Fibroblast of lung (primary cell): ENCODE data around the gene FRMD1. TPM values are rescaled to one million over a fixed set of nuclear protein-coding genes. Genes with fewer than 3 reads are reported as not detected.

Experiments
- DNase-seq, 2 donors: peaks; one replicate each; pipeline versions ENCODE4 v3.0.0 to v3.0.0-alpha.2; 2010; ENCODE audit warnings: low read depth in 2 of 2
- H2AFZ ChIP-seq: 2 replicates; pipeline ENCODE4 v1.5.1; 2012; ENCODE audit warnings: low read length, control low read depth, inconsistent platforms
- H3K27ac ChIP-seq: 2 replicates; pipeline ENCODE4 v1.5.1; 2011; ENCODE audit warnings: low read length, control low read depth; ENCODE audit not compliant: insufficient read depth
- H3K27me3 ChIP-seq: 2 replicates; pipeline ENCODE4 v1.5.1; 2011; ENCODE audit warnings: mild to moderate bottlenecking, low read length; ENCODE audit not compliant: control insufficient read depth, insufficient read depth
- H3K36me3 ChIP-seq: 2 replicates; pipeline ENCODE4 v1.5.1; 2011; ENCODE audit warnings: low read length; ENCODE audit not compliant: control insufficient read depth, insufficient read depth
- H3K4me1 ChIP-seq: 2 replicates; pipeline ENCODE4 v1.5.1; 2011; ENCODE audit warnings: low read length; ENCODE audit not compliant: control insufficient read depth, insufficient read depth; ENCODE audit errors: extremely low read depth
- H3K4me2 ChIP-seq: 2 replicates; pipeline ENCODE4 v1.5.1; 2011; ENCODE audit warnings: low read length, control low read depth; ENCODE audit not compliant: insufficient read depth; ENCODE audit errors: extremely low read depth
- H3K4me3 ChIP-seq, 4 experiments: fragments of 200-600 bp in 1 of 4; sonication (generic) in 1 of 4; replicated peaks in 1 of 4; 2 replicates each; pipeline ENCODE4 v1.5.1; 2011 to 2016; ENCODE audit warnings: low read length in 4 of 4, low read depth in 3 of 4, mild to moderate bottlenecking in 3 of 4, control low read depth in 2 of 4, inconsistent platforms in 1 of 4, mixed read lengths in 1 of 4; ENCODE audit not compliant: insufficient read depth in 1 of 4; ENCODE audit errors: control extremely low read depth in 1 of 4
- H3K79me2 ChIP-seq: 2 replicates; pipeline ENCODE4 v1.5.1; 2012; ENCODE audit warnings: mild to moderate bottlenecking, low read length, inconsistent platforms; ENCODE audit not compliant: control insufficient read depth, insufficient read depth
- H3K9ac ChIP-seq: 2 replicates; pipeline ENCODE4 v1.5.1; 2011; ENCODE audit warnings: mild to moderate bottlenecking, low read length, control low read depth; ENCODE audit not compliant: insufficient read depth
- H3K9me3 ChIP-seq: 2 replicates; pipeline ENCODE4 v1.5.1; 2012; ENCODE audit warnings: low read depth, low read length; ENCODE audit not compliant: control insufficient read depth, insufficient read depth
- H4K20me1 ChIP-seq: 2 replicates; pipeline ENCODE4 v1.5.1; 2011; ENCODE audit warnings: low read length; ENCODE audit not compliant: control insufficient read depth, insufficient read depth; ENCODE audit errors: extremely low read depth
- CTCF ChIP-seq, 2 donors: IDR thresholded peaks in 1 of 2; conservative IDR thresholded peaks in 1 of 2; 1 replicate in 1 of 2; 2 replicates in 1 of 2; pipeline ENCODE4 v1.5.1; 2011 to 2012; ENCODE audit warnings: low read length in 2 of 2, control low read depth in 1 of 2, inconsistent platforms in 1 of 2, low read depth in 1 of 2, mild to moderate bottlenecking in 1 of 2
- EZH2 ChIP-seq: IDR thresholded peaks from 2 replicates; pipeline ENCODE4 v1.5.1; 2012; ENCODE audit warnings: low read length, control low read depth, mild to moderate bottlenecking; ENCODE audit errors: missing control alignments
- polyA plus RNA-seq, 2 donors: library from polyadenylated mRNA; depleted of rRNA in 1 of 2; stranded (reverse) in 1 of 2; unstranded in 1 of 2; fragments of >200 nt; gene quantifications; 2 replicates each; pipeline ENCODE4 v1.2.1, GENCODE V29; 2011 to 2012; ENCODE audit warnings: missing spikeins in 1 of 2
- total RNA-seq: library from RNA; depleted of rRNA; stranded (reverse); fragments of >200 nt; gene quantifications from 2 replicates; pipeline ENCODE4 v1.2.1, GENCODE V29; 2014

Gene FRMD1
- total and polyA plus RNA-seq, 2 donors (not counting 1 experiment from before 2014, with no cell fraction given) = not detected

GRCh38 chr6:168072730-168073129 lies 6.3 kb downstream of the FRMD1 start:
- Histone ChIP-seq H3K4me1 (no peaks in the 10 kb centered on the region), H3K36me3 (no peaks in the 10 kb centered on the region), H3K27me3 (no peaks in the 10 kb centered on the region), H3K4me3 (no peak overlapping the region), H3K4me2 (no peak overlapping the region), H3K9ac (no peak overlapping the region), H3K9me3 (peaks cover 6% of the 10 kb centered on the region), H3K79me2 (no peaks in the 10 kb centered on the region), H2AFZ (no peak overlapping the region), H3K27ac (no peak overlapping the region), H4K20me1 (no peaks in the 10 kb centered on the region)
- TF ChIP-seq CTCF (conservative IDR thresholded peaks at IDR 0.05 in 1 of 2, IDR thresholded peaks at IDR 0.05 in 1 of 2; ENCODE audit: low read depth in 1 of 2, low read length in 2 of 2) = no peak
- TF ChIP-seq EZH2 = no peak
- DNase-seq = no peak

GRCh38 chr6:168072261-168072660 lies 6.8 kb downstream of the FRMD1 start:
- H3K4me2 ChIP-seq = no peak overlapping the region
- H4K20me1 ChIP-seq = no peaks in the 10 kb centered on the region
- no peaks in the 10 kb centered on the region for H3K79me2 ChIP-seq
- no peaks in the 10 kb centered on the region for H3K4me1 ChIP-seq
- no peaks in the 10 kb centered on the region for H3K27me3 ChIP-seq
- DNase-seq = no peak
- no peak overlapping the region for H3K9ac ChIP-seq
- no peaks in the 10 kb centered on the region for H3K36me3 ChIP-seq
- H3K9me3 ChIP-seq = peaks cover 6% of the 10 kb centered on the region
- no peak overlapping the region for H3K27ac ChIP-seq
- H2AFZ ChIP-seq = no peak overlapping the region
- H3K4me3 ChIP-seq = no peak overlapping the region
- TF ChIP-seq EZH2 (no peak), CTCF (conservative IDR thresholded peaks at IDR 0.05 in 1 of 2, IDR thresholded peaks at IDR 0.05 in 1 of 2; ENCODE audit: low read depth in 1 of 2, low read length in 2 of 2) (no peak)

GRCh38 chr6:168071620-168072019 lies 7.4 kb downstream of the FRMD1 start:
- H3K4me3 ChIP-seq = no peak overlapping the region
- H2AFZ ChIP-seq = no peak overlapping the region
- H4K20me1 ChIP-seq = no peaks in the 10 kb centered on the region
- H3K79me2 ChIP-seq = no peaks in the 10 kb centered on the region
- H3K4me1 ChIP-seq = no peaks in the 10 kb centered on the region
- TF ChIP-seq EZH2 (no peak), CTCF (conservative IDR thresholded peaks at IDR 0.05 in 1 of 2, IDR thresholded peaks at IDR 0.05 in 1 of 2; ENCODE audit: low read depth in 1 of 2, low read length in 2 of 2) (no peak)
- no peak overlapping the region for H3K4me2 ChIP-seq
- no peak overlapping the region for H3K27ac ChIP-seq
- H3K9ac ChIP-seq = no peak overlapping the region
- peaks cover 6% of the 10 kb centered on the region for H3K9me3 ChIP-seq
- H3K36me3 ChIP-seq = no peaks in the 10 kb centered on the region
- H3K27me3 ChIP-seq = no peaks in the 10 kb centered on the region
- DNase-seq = no peak
